Measurements from ENCODE around the gene ZDHHC8. TPM values are rescaled to one million over a fixed set of nuclear protein-coding genes. Genes with fewer than 3 reads are reported as not detected.
"Not testable (repeated sequence)": the region's sequence is repeated elsewhere in the genome, so short reads cannot be mapped to it uniquely, and the experiment has no call there.

ZDHHC8 gene
- total RNA-seq, 1 donor from 2014 or later, result 37.3 TPM

GRCh38 chr22:20156611-20157429, 25.2 kb downstream of the ZDHHC8 start:
- ATAC-seq (peak; percentile 94), DNase-seq (ENCODE audit: low spot score) (peak; percentile 86)

DNA sequence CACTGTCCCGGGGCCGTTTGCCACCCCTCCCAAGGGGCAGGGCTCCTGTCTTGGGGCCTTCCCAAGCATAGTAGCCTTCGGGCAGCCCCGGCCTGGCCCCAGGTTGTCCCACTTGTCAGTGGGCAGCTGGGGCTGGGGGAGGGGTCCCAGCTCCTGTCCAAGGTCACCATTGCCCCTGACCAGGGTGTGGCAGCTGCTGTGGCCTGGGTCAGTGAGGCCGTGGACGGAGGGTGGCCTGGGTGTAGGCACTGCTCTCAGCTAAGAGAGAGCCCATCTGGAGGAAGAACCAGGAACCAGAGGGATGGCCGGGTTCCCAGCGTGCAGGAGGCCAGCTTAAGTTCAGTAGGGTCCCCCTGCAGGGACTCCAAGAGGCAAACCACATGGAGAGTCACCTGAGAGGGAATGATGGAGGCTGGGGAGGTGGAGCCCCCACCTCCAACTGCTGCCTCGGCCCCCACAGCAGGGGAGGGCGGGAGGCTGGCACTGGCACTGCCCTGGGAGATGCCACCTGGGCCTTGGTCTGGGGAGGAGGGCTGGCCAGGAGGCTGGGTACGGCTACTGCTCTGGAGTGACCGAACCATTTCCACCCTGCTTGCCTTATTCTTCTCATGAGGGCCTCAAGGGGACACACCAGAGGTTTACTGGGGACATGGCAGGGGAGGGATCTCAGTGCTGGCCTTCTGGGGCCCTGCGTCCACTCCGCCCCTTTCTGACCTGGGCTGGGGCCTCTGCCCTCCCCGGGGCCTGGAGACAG, 26.0 kb downstream of the ZDHHC8 start:
- ATAC-seq, result no peak
- no peak for DNase-seq (ENCODE audit: low spot score)

- DNase-seq (ENCODE audit: low spot score) (no peak), ATAC-seq (no peak)
These were observed 26.9 kb downstream of the ZDHHC8 start for GRCh38 chr22:20158391-20159036.

- ATAC-seq (no peak), DNase-seq (ENCODE audit: low spot score) (no peak)
These were observed 27.5 kb downstream of the ZDHHC8 start for GRCh38 chr22:20159076-20159475.

DNA sequence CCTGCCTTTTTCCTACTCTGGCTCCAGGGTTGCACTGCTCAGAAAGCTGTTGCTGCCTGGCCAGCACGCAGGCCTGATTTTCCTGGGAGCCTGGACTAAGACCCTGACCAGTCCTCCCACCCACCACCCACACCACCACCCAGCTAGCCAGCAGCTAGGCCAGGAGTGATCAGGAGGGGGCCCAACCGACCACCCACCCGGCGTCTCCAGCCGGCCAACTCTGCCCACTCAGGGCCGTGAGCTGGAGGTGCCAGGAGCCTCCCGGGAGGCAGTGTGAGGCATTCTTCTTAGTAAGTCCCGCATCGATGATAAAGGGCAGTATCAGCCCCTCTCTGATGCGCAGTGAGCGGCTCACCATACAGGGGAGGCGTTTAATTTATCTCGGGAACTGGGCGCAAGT, 27.9 kb downstream of the ZDHHC8 start:
- ATAC-seq; DNase-seq (ENCODE audit: low spot score): not testable (repeated sequence)

DNA sequence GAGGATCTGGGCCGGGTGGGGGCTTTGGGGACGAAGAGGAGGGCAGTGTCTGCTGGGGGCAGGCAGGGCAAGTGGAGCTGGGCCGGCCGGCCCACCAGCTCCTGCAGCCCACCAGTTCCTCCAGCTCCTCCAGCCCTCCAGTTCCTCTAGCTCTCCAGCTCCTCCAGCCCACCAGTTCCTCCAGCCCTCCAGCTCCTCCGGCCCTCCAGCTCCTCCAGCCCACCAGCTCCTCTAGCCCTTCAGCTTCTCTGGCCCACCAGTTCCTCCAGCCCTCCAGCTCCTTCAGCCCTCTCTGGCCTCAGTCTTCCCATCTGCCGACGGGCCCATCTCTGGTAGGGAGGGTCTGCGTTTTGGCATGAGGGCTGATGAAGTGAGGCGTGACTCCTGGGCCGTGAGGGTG, 28.4 kb downstream of the ZDHHC8 start:
- DNase-seq (ENCODE audit: low spot score) (no peak), ATAC-seq (no peak)

DNA sequence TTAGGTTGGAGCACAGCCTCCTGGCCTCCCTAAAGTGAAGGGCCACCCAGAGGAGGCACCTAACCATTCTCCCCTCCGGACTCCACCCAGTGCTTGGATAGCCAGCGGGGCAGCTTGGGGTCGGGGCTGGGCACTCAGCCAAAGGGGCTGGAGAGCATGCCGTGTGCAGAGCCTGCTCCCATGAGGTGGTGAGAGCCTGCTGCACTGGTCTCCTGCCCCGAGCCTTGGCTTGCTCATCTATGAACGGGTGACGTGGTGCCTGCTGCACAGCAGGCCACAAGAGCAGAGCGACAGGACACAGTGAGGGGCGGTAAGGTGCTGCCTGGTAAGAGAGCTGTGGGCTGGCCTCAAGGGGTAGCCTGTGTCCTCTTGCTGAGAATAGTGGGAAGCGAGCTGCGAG, 33.3 kb downstream of the ZDHHC8 start:
- DNase-seq (ENCODE audit: low spot score) (no peak), ATAC-seq (no peak)

GRCh38 chr22:20165421-20165820, 33.8 kb downstream of the ZDHHC8 start:
- DNase-seq (ENCODE audit: low spot score) (no peak), ATAC-seq (no peak)

DNA sequence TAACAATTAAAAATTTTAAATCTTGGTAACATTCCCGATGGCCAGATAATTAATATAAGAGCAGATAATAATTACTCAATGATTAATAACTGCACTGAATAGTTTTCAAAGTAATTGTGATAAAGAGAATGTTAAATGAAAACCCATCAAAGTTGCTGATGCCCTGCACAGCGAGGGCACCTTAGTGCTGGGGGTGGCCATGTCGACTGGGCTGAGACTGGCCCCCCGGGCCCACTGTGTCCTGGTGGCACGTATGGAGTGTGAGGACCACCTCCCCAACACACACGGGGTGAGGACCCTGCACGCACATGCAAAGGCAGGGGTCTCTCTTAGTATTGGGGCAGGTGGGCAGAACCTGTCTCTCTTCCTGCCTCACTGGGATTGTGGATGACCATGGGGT, 34.3 kb downstream of the ZDHHC8 start:
- DNase-seq (ENCODE audit: low spot score) (no peak), ATAC-seq (no peak)

- ATAC-seq, result no peak
- no peak for DNase-seq (ENCODE audit: low spot score)
These were observed 35.1 kb downstream of the ZDHHC8 start for GRCh38 chr22:20166703-20167102.

- no peak for ATAC-seq
These were observed 36.2 kb downstream of the ZDHHC8 start for GRCh38 chr22:20167643-20168322.

GRCh38 chr22:20169253-20169822, 37.7 kb downstream of the ZDHHC8 start:
- DNase-seq (ENCODE audit: low spot score), result no peak

More at GRCh38 chr22:20167643-20168322, 36.2 kb downstream of the ZDHHC8 start:
- DNase-seq (ENCODE audit: low spot score), result no peak

DNA sequence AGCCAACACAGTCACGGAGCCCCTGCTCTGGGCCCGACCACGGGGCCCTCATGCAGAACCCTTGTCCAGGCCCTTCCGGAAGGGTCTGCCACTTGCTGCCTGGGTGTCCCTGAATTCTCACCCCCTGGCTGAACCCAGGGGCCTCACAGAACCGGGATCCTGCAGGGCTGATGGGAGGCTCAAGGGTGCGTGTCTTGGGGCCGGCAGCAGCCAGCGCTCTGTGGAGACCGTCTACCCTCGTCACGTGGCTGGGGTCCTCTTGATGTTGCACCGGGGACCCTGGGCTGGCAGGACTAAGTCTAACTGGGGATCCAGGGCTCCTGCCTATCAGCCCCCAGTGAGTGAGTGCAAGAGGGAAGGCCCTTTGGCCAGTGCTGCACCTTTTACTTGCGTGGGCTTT, 38.6 kb downstream of the ZDHHC8 start:
- DNase-seq (ENCODE audit: low spot score) (no peak), ATAC-seq (no peak)

More at GRCh38 chr22:20169253-20169822, 37.7 kb downstream of the ZDHHC8 start:
- no peak for ATAC-seq

- ATAC-seq (peak; percentile 65), DNase-seq (ENCODE audit: low spot score) (no peak)
These were observed 39.9 kb downstream of the ZDHHC8 start for GRCh38 chr22:20171288-20172140.

DNA sequence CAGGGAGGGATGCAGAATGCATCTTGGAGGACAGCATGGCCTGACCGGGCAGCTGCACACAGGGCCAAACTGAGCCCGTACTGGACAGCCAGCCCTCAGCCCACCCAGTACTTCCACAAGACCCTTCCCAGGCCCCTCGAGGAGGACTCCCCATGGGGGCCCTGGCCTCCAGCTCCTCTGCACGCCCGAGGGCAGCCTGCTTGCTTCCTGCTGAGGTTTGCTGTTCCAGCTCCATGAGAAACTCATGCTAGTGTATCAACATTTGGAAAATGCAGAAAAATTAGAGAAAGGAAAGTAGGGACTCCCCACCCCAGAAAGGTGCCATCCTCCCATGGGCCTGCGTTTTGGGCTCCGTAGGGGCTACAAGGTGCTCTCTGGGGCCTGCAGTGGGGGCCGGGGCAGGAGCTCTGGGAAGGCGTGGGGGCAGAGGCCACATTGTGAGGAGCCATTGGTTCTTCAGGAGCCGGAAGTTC, 40.6 kb downstream of the ZDHHC8 start:
- no peak for DNase-seq (ENCODE audit: low spot score)
- no peak for ATAC-seq

DNA sequence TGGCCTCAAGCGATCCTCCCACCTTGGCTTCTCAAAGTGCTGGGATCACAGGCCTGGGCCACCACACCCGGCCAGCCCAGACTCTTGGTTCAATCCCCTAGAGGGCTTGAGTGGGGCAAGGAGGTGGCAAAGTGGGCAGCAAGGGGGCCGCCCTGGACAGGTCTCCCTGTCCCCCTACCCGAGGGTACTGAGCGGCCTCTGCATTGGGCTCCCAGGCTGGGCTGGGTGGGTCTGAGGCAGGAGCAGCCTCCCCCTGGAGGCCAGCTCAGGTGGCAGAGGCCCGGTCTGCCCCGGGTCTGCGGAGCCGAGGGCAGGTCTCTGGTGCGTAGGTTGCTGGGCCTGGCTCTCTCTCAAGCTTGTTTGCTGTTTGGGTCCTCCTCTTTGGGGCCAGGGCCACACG, 41.6 kb downstream of the ZDHHC8 start:
- DNase-seq (ENCODE audit: low spot score) (no peak), ATAC-seq (peak; percentile 27)

- ATAC-seq (peak; percentile 54), DNase-seq (ENCODE audit: low spot score) (no peak)
These were observed 42.2 kb downstream of the ZDHHC8 start for GRCh38 chr22:20173772-20174171.

- DNase-seq (ENCODE audit: low spot score) (no peak), ATAC-seq (peak; percentile 62)
These were observed 43.4 kb downstream of the ZDHHC8 start for GRCh38 chr22:20174785-20175596.

GRCh38 chr22:20175597-20175900, 43.9 kb downstream of the ZDHHC8 start:
- DNase-seq (ENCODE audit: low spot score), result no peak
- peak; percentile 40 for ATAC-seq

All from left lobe of liver (tissue), 2 donors.